Raji (cell line): ENCODE measurements around the gene CHI3L2.

Experiments used
- POLR2A ChIP-seq: IDR thresholded peaks from 2 replicates; pipeline ENCODE4 v1.6.1; 2011; ENCODE audit warnings: low read depth, low read length, control low read depth; ENCODE audit not compliant: insufficient read depth

Gene CHI3L2

DNA sequence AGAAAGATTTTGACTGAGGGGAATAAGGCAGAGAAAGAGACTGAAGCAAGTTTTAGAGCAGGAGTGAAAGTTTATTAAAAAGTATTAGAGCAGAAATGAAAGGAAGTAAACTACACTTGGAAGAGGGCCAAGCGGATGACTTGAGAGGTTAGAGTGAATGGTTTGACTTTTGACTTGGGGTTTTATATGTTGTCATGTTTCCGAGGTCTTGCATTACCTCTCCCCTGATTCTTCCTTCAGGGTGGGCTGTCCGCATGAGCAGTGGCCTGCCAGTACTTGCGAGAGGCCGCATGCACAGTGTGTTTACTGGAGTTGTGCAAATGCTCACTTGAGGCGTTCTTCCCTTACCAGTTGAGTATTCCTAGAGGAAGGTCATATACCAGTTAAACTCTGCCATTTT lies 14.1 kb upstream of the CHI3L2 start:
- no peak for TF ChIP-seq POLR2A

DNA sequence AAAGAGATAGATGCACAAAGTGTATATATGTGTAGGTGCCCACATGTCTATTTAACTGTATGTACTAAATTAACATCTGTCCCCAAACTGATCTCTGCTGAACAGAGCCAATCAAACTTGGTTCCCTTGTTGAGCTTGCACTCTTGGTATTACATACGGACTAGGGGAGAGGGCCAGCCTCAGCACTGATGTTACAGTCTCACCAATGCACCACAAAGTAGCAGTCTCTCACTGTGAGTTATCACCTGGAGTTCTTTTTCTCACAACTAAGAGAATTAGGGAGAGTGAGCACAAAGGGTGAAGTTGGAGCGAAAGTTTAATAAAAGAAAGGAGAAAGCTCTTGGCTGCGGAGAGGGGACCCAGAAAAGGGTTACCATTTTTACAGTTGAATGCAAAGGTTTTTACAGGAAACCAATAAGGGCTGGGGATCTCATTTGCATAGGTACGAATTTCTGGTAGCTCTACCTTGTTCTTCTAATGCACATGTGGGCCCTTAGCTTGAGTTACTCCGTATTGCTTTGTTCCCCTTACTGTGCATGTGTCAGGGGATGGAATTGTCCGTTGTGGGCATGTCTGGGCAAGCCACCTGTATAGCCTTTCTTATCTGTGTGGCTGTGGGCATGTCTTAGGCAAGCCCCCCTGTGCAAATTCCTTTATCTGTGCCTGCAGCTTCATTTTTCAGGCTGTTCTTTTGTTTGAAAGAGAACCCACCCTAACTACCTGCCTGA lies 13.3 kb upstream of the CHI3L2 start:
- peak; percentile 63 for TF ChIP-seq POLR2A

DNA sequence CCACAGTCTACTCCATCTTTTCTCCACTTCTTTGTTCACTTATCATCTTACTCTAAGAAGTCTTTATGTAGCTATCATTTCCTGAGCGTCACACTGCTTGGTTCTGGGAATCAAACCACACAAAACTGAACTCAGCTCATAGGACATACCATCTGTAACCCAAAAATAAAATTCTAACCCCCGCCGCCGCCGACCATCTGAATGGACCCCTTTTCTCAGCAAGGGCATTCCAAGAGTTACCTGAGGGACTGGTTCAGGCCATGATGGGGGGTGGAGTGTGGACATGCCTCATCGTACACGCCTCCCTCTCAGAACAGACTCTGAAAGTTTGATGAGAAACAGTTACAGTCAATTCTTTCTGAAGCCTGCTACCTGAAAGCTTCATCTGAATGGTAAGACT lies 12.6 kb upstream of the CHI3L2 start:
- peak; percentile 43; the same call in 1 of the 2 replicates for TF ChIP-seq POLR2A

DNA sequence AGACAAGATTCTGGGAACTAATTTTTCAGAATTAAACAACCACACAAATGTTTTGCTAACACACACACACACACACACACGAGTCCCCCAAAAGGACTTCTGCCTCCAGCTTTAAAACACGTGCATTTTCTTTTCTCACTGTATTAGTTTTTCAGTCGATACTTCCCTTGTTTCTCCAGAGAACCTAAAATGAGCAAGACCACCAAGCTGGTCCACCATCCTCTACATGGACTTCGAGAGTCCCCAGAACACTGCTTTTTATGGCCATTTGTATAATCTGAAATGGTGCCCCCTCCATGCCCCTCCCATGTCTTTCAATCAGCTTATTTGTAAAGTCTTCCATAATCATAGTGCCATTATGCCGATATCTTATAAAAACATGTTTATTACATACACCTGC lies 10.8 kb upstream of the CHI3L2 start:
- no peak for TF ChIP-seq POLR2A

DNA sequence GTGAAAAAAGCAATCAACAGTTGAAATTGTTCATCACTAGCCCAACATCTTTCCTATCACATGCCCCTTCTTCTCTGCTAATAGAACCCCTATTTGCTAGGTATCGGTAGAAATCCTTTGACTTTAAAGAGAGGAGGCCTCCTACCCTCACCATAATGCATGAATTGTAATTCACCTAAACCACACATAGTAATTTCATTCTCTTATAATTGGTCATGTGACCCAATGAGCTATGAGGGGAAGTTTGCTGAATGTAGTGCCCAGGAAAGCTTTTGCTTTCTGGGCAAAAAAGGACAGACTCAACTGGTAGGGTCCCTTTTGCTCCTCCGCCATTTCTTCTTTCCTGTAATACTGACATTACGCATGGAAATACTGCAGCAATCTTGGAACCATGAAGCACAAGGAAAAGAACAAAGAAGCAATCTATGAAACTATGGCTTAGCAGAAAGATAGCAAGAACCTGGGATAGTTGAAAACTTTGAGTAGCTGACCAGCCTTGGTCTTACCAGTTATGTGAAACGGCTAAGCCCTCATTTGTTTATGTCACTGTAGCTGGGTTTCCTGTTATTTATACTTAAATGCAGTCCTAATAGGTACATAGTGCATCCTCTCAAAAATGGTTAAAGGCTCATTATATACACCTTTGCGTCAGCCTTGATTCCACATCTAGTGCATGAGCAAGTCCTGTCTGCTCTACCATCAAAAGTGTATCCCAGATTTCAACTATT lies 10.2 kb upstream of the CHI3L2 start:
- peak; percentile 45 for TF ChIP-seq POLR2A

DNA sequence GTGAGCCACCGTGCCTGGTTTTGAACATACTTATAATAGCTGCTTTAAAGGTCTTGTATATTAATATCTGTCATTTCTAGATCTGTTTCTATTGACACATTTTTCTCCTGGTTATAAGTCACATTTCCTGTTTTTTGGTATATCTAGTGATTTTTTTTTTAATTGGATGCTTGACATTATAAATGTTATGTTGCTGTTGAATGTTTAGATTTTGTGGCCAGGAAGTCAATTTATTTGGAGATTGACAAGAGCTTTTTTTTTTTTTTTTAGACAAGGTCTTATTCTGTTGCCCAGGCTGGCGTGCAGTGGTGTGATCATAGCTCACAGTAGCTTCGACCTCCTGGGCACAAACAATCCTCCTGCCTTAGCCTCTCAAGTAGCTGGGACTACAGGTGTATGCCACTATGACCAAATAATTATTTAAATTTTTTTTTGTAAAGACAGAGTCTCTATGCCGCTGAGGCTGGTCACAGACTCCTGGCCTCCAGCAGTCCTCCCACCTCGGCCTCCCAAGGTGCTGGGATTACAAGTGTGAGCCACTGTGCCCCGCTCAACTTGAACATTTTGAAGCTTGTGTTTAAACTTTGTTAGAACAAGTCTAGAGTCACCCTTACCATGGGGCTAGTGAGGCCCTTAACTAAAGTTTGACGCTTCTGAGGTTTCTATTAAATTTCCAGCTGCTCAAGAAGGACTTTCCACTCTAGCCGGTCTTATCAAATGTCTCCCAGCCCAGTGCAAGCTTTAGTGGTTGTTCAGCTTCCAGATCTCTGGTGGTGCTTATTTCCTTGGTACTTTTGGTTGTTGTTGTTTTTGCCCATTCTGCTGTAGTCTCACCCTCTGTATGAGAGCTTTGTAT lies 8.6 kb upstream of the CHI3L2 start:
- TF ChIP-seq POLR2A, result no peak

DNA sequence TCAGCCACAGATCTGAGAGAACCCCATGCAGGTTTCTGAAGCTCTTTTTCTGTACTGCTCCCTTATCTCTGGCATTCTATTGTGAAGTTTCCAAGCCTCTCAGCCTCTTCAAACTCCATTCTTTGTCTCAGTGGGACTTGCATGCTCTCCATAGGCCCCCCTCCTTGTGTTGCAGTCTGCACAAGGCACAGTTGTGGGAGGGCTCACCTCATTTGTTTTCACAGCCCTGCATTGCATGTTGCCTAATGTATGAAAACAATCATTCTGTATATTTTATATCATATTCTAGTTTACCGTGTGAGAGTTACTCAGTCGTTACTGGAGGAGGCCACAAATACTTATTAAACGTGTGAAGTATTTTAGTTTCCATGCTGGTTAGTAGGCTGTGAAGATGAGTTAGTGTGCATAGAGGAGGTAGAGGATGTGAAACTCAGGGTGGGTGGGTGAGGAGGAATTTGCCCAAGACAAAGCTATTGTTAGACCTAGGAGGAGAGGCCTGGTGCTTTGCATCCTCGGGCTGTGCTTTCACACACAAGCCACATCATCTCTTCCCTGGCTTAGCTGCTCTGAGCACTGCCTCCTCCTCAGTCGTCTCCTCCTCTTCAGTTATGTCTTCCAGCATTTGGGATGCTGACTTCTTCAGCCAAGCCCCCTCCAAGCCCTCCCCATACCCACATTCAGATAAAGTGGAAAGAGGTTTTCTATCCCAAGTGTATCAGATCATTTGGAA lies 7.8 kb upstream of the CHI3L2 start:
- TF ChIP-seq POLR2A, result peak; percentile 70

DNA sequence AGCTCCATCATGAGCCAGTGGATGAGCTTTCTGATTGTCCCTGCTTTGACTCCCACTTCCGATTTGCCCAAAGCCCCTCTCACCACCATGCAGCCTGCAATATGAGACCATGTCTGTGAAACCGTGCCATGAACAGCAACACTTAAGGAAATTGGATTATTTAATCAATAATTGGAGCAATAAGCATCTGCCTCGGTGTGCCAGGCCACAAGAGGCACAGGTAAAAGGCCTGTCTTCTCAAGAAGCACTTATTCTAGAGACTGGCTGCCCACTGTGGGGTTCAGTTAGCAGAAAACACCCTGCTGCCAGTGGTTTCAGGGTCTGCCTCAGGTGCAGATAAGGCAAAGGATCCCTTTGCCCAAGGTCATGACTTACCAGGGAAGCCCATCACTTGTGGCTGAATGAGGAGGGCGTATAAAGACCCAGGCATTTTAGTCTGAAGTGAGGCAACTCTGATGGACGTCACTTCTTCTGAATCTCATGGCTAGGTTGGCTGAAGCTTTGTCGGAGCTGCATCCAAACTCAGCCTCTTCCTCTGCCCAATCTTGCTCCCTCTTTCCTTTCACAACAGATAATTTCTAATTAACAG lies 7.1 kb upstream of the CHI3L2 start:
- TF ChIP-seq POLR2A, result peak; percentile 48

DNA sequence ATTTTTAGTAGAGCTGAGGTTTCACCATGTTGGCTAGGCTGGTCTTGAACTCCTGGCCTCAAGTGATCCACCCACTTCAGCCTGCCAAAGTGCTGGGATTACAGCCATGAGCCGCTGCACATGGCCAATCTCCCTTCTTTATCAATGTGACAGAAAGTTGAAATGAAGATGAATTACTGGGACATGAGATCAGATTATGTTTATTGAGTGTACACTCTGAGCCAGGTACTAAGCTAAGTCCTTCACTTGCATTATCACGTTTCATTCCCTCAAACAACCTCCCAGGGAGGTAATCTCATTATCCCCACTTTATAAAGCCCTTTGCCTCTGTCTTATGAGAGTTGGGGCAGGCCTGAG lies 6.3 kb upstream of the CHI3L2 start:
- no peak for TF ChIP-seq POLR2A

DNA sequence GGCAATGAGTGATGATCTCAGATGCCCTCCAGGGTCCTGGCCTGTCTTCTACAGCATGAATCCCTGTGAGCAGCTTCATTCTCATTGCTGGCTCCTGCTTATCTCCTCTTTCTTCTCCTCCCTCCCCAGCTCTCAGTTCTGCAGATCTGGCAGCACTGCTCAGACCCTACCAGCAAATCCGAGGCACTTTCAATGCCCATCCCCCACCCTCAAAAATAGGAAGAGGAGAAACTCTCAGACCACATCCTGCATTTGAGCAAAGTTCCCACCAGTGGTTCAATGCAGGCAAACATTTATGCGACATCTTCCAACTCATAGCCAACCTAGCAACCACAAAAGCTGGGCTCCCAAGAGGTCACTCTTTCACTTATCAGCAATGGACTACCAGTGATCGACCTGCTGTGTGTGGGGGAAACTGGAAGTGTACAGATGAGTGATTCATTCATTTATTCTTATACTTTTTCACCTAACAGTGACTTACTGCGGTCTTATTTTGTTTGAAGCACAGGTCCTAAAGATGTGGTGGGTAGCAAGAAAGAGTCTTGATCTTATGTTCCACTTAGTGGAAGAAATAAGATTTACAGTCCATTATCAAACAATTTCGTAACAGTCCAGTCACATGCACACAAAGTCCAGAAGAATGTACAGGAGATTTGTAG lies 5.8 kb upstream of the CHI3L2 start:
- peak; percentile 53 for TF ChIP-seq POLR2A

DNA sequence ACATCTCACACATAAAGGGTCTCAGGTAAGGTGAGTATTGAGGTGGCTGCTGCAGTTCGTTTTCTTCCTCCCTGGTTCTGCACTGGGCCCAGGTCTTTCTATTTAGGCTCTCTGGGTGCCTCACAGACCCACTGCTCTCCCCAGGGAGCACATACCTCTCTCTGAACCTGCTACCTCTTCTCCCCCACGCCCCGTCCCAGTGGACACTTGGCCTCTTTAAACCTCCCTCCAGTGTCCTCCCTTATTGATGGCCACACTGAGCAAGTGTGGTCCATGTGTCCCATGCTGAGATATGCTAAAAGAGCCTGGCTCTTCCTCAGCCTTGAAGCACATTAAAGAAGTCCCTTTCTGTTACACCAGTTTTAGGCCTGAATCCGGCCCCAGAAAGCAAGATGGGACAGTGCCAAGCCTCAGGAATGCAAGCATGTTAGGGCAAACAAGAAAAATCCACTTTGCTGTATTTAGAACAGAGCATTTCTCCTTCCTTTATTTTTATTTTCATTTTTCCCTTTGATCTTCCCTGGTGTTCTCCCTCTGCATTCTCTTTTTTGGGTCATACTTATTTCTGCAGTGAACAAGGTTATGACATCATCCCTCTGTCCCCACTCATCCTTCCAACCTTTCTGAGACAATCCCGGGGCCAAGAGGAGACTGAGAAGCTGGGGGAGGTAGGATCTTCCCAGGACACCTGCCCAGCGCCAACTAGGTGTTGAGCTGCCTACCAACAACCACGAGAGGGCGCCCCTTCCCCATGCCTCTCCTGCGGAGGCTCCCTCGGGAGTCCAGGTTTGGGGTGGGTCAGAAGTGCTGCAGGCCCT lies 5.0 kb upstream of the CHI3L2 start:
- 0 out of 2 replicates have a peak, but pooled peaks have one; percentile 17 for TF ChIP-seq POLR2A

DNA sequence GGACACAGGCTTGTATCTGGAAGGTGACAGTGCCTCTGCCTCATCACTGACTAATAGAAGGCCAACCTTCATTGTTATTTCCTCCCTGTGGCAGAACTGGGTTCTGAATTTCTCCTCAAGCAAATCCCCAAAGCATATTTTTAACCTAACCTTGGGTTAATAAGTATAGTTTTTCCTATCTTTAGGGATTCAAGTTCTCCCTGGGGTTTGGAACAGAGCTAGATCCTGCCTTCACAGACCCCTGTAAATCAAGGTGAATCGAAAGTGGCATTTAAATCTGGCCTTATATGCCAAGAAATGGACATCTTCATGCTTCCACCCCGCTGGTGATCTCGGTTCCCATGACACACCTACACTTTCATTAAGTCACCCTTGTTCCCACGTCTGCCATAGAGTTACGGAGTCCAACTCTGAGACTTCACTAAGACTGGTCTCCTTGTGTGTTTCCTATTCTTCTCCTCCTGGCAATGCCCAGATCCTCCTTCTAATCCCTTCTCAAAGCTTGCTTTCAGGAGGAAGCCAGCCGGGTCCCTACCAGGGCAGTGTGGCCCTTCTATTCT lies 4.3 kb upstream of the CHI3L2 start:
- no peak for TF ChIP-seq POLR2A

DNA sequence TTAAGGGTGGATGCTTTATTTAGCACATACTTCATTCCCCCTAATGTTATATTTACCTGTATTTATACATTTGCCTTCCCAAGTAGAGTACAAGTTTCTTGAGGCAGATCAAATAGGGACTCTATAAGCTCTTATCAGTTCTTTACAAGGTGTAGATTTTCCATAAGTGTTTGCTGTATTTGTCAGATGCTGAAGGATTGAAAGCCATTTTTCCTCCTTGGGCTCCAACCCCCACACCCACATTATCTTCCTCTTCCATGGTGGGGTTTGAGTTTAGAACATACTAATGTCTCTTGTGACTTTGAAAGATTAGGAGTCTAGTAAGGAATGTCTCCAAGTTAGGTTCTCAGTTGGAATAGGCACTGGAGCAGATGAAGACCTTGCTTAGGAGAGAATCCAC lies 2.4 kb upstream of the CHI3L2 start:
- no peak for TF ChIP-seq POLR2A
